Adrenal gland (tissue), 12 donors: ENCODE data around the gene REG3A. TPM values are rescaled to one million over a fixed set of nuclear protein-coding genes. Genes with fewer than 3 reads are reported as not detected.

Source experiments
- DNase-seq, 7 donors: peaks; one replicate each; pipeline ENCODE4 v3.0.0-alpha.2; 2019 to 2020
- H3K27ac ChIP-seq, 5 donors: fragments of 200-600 bp; sonication (generic) in 4 of 5; 1 replicate in 3 of 5; 2 replicates in 2 of 5; pipeline versions ENCODE4 v1.5.1 to v1.8.0; 2016 to 2020; ENCODE audit warnings: mild to moderate bottlenecking in 1 of 5
- H3K27me3 ChIP-seq: fragments of 200-600 bp; 2 replicates; pipeline ENCODE4 v1.8.0; 2021
- H3K36me3 ChIP-seq, 2 donors: fragments of 200-600 bp; replicated peaks in 1 of 2; 1 replicate in 1 of 2; 2 replicates in 1 of 2; pipeline versions ENCODE4 v1.5.1 to v1.8.0; 2018 to 2022
- H3K4me1 ChIP-seq, 2 donors: fragments of 200-600 bp; replicated peaks in 1 of 2; 1 replicate in 1 of 2; 2 replicates in 1 of 2; pipeline versions ENCODE4 v1.5.1 to v1.8.0; 2018 to 2021
- H3K4me3 ChIP-seq, 4 donors: fragments of 200-600 bp; sonication (generic) in 3 of 4; one replicate each; pipeline ENCODE4 v1.5.1; 2016 to 2018
- H3K9me3 ChIP-seq, 3 donors: fragments of 200-600 bp; sonication (generic) in 1 of 3; replicated peaks in 1 of 3; 1 replicate in 2 of 3; 2 replicates in 1 of 3; pipeline versions ENCODE4 v1.5.1 to v1.8.0; 2016 to 2021
- CTCF ChIP-seq, 6 experiments: fragments of 450-650 bp in 4 of 6; fragments of 200-600 bp in 2 of 6; sonication (generic) in 1 of 6; IDR thresholded peaks; 1 replicate in 5 of 6; 2 replicates in 1 of 6; pipeline versions ENCODE4 v1.5.1 to v1.8.0; 2016 to 2021; ENCODE audit warnings: antibody characterized with exemption in 6 of 6, mild to moderate bottlenecking in 2 of 6, moderate library complexity in 1 of 6
- POLR2A ChIP-seq, 2 donors: fragments of 450-650 bp; IDR thresholded peaks; one replicate each; pipeline ENCODE4 v1.6.1; 2017; ENCODE audit warnings: antibody characterized with exemption in 2 of 2, mild to moderate bottlenecking in 2 of 2, moderate library complexity in 1 of 2
- WGBS, 4 donors: extraction: QIAGEN DNeasy Blood & Tissue Kit in 2 of 4; methylation state at CpG; one replicate each; pipeline versions ENCODE4 v1.1.5 to v1.1.7; 2013 to 2017; 5-methylcytosine and 5-hydroxymethylcytosine counted together
- intact Hi-C, 2 donors: fragments of 100-400 bp; cut with DNase I; formaldehyde crosslinking; loops; one replicate each; pipeline versions ENCODE4 v1.14.1 to v1.15.0; 2022 to 2023
- polyA plus RNA-seq, 3 donors: library from polyadenylated mRNA; stranded (reverse); fragments of 200-250 nt in 2 of 3; fragments of 350-450 nt in 1 of 3; fragmentation: Illumina TruSeq in 1 of 3; extraction: RNeasy Lipid Tissue Mini Kit (QIAGEN cat#74804) in 1 of 3; gene quantifications; one replicate each; pipeline ENCODE4 v1.2.3, GENCODE V29; 2013 to 2014
- total RNA-seq, 9 donors: library from RNA; depleted of rRNA in 4 of 9; stranded (reverse); fragments of >200 nt in 4 of 9; fragments of 120-200 nt in 1 of 9; fragmentation: NEBNext Ultra II Directional in 1 of 9; extraction: Animal tissue kit (Norgen Biotek cat#: 25700) in 1 of 9; gene quantifications; one replicate each; pipeline versions ENCODE4 v1.1.0 to v1.2.4, GENCODE V29; 2013 to 2023
- donor health status: healthy with polysubstance abuse.
- donor health status: Bipolar disorder and iron deficiency.
- donor health status: DM: yes; HTN: yes; CAD: no.
- donor health status: DM: no; HTN: no; CAD: no.
- donor health status: DM: no; HTN: no; CAD: no.
- donor health status: DM: yes; HTN: yes; CAD: no.

The REG3A gene
- total and polyA plus RNA-seq, 12 donors: 0.53 to 86.7 (median 1.7) TPM; not detected in 3

- H3K9me3 ChIP-seq: no peaks in the 10 kb centered on the region
- no peaks in the 10 kb centered on the region for H3K27me3 ChIP-seq
- TF ChIP-seq POLR2A (IDR thresholded peaks at IDR 0.05) (no peak), CTCF (IDR thresholded peaks at IDR 0.05) (no peak)
- no peaks in the 10 kb centered on the region for H3K36me3 ChIP-seq
- intact Hi-C loops: no loop called here
- 65 to 74% (median 68%) methylated on average over 2 of the region's 2 CpGs for WGBS, 4 donors
- H3K4me3 ChIP-seq: no peak overlapping the region
- peaks cover 0 to 8% of the 10 kb centered on the region in 2 donors for H3K4me1 ChIP-seq
- no peak for DNase-seq
- no peak overlapping the region for H3K27ac ChIP-seq
Measured at GRCh38 chr2:79159030-79159429, 523 bp downstream of the REG3A start.

GRCh38 chr2:79155826-79156476 lies 3.6 kb downstream of the REG3A start:
- 80 to 100% (median 92%) methylated on average over 1 to 2 of the region's 2 CpGs for WGBS, 4 donors
- DNase-seq: no peak
- no peaks in the 10 kb centered on the region for H3K9me3 ChIP-seq
- intact Hi-C loops: no loop called here
- H3K36me3 ChIP-seq: no peaks in the 10 kb centered on the region
- TF ChIP-seq POLR2A (IDR thresholded peaks at IDR 0.05) (no peak), CTCF (IDR thresholded peaks at IDR 0.05) (no peak)
- no peaks in the 10 kb centered on the region for H3K27me3 ChIP-seq
- H3K27ac ChIP-seq: no peak overlapping the region
- H3K4me1 ChIP-seq: no peaks in the 10 kb centered on the region
- no peak overlapping the region for H3K4me3 ChIP-seq

GRCh38 chr2:79139423-79139822 lies 20.1 kb downstream of the REG3A start:
- no peak overlapping the region for H3K27ac ChIP-seq
- TF ChIP-seq CTCF (IDR thresholded peaks at IDR 0.05): no peak
- no peak for TF ChIP-seq POLR2A (IDR thresholded peaks at IDR 0.05)
- H3K36me3 ChIP-seq: no peaks in the 10 kb centered on the region

GRCh38 chr2:79138385-79138784 lies 21.2 kb downstream of the REG3A start:
- DNase-seq: no peak
- Histone ChIP-seq H3K27ac (no peak overlapping the region), H3K9me3 (no peaks in the 10 kb centered on the region), H3K27me3 (no peaks in the 10 kb centered on the region), H3K4me3 (no peak overlapping the region), H3K4me1 (no peaks in the 10 kb centered on the region), H3K36me3 (no peaks in the 10 kb centered on the region)
- 73 to 90% (median 79%) methylated on average over 3 of the region's 3 CpGs for WGBS, 4 donors
- TF ChIP-seq CTCF (IDR thresholded peaks at IDR 0.05) (no peak), POLR2A (IDR thresholded peaks at IDR 0.05) (no peak)
- intact Hi-C loops: no loop called here

More at GRCh38 chr2:79139423-79139822, 20.1 kb downstream of the REG3A start:
- no peaks in the 10 kb centered on the region for H3K4me1 ChIP-seq
- H3K4me3 ChIP-seq: no peak overlapping the region
- DNase-seq: no peak
- H3K27me3 ChIP-seq: no peaks in the 10 kb centered on the region
- no peaks in the 10 kb centered on the region for H3K9me3 ChIP-seq
- intact Hi-C loops: no loop called here
